ENCODE measurements around the gene CACNA1S. TPM values are rescaled to one million over a fixed set of nuclear protein-coding genes. Genes with fewer than 3 reads are reported as not detected.

The CACNA1S gene
- total and polyA plus RNA-seq, 2 of the 8 experiments (the other 6 are each of a cell fraction or from before 2014, with no cell fraction given): 0.06 TPM; not detected in 1

DNA sequence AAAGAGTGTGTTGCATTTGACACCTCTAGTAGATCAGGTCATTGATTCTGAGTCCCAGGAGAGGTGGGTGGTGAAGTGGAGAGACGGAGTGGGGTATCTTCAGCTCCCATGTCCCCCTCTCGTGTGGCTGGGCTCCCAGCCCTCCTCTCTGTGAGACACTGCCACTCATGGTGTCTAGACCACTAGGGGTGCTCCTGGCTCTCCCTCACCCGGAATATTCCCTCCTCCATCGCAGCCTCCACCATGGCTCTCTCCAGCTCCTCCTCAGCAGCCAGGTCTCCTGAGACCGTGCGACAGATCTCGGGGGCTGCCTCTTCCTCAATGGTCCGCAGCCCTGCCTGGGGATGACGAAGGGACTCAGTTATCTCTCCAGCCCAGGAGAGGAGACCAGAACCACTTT is 68.1 kb downstream of the CACNA1S start:
- H4K5ac ChIP-seq (ENCODE audit: insufficient read length, low read depth, low read length): no peak overlapping the region
- CTCF ChIA-PET (ENCODE audit: partially characterized antibody): interaction anchor here (1.1 to 23.3 kb wide), 9 partner anchors 8 to 75 kb away, joined by 3 to 640 read pairs (median 7); partner anchors contain the start of gene KIF21B
- H3K56ac ChIP-seq (replicated peaks; ENCODE audit: insufficient read length, low read depth, low read length): no peak overlapping the region
- no peaks in the 10 kb centered on the region for H3K79me1 ChIP-seq (ENCODE audit: low read depth, low read length)
- H2BK20ac ChIP-seq (ENCODE audit: low read length): no peak overlapping the region
- no peak overlapping the region for H3K14ac ChIP-seq (ENCODE audit: insufficient read length)
- FAIRE-seq (no peak), DNase-seq (ENCODE audit: low read depth in 1 of 2, low spot score in 2 of 2) (no peak)
- no peak overlapping the region for H3K4ac ChIP-seq (replicated peaks; ENCODE audit: insufficient read length, low read depth, low read length)
- no peak overlapping the region for H3K4me3 ChIP-seq (ENCODE audit: extremely low read depth in 1 of 4, insufficient read depth in 2 of 4, low read depth in 3 of 4, low read length in 4 of 4)
- no peak overlapping the region for H3K9ac ChIP-seq (replicated peaks in 1 of 4; ENCODE audit: extremely low read depth in 1 of 4, low read depth in 3 of 4, low read length in 3 of 4)
- no peaks in the 10 kb centered on the region for H3K4me1 ChIP-seq (replicated peaks in 1 of 4; ENCODE audit: control insufficient read depth in 3 of 4, insufficient read depth in 4 of 4, low read length in 3 of 4)
- H3K79me2 ChIP-seq (ENCODE audit: control insufficient read depth in 1 of 2, insufficient read depth in 2 of 2, low read length in 2 of 2): no peaks in the 10 kb centered on the region
- H4K91ac ChIP-seq (replicated peaks; ENCODE audit: insufficient read length, low read length): no peak overlapping the region
- H2BK12ac ChIP-seq (ENCODE audit: low read depth, low read length): no peak overlapping the region
- no peak overlapping the region for H4K8ac ChIP-seq (ENCODE audit: extremely low read depth, insufficient read depth, low read length)
- H2AK5ac ChIP-seq (ENCODE audit: low read depth, low read length): no peak overlapping the region
- no peak overlapping the region for H2BK15ac ChIP-seq (ENCODE audit: low read length)
- no peaks in the 10 kb centered on the region for H3K27me3 ChIP-seq (replicated peaks in 1 of 4; ENCODE audit: control insufficient read depth in 3 of 4, extremely low read depth in 1 of 4, insufficient read depth in 3 of 4, low read length in 3 of 4)
- no peak overlapping the region for H3K27ac ChIP-seq (ENCODE audit: low read depth, low read length)
- H3K23me2 ChIP-seq (ENCODE audit: low read depth, low read length): no peaks in the 10 kb centered on the region
- no peak overlapping the region for H2AFZ ChIP-seq (ENCODE audit: low read length)
- no peak overlapping the region for H2BK5ac ChIP-seq (ENCODE audit: low read depth, low read length)
- TF ChIP-seq YY1 (IDR thresholded peaks at IDR 0.05; ENCODE audit: low read depth, low read length) (no peak), CTBP2 (IDR thresholded peaks at IDR 0.05; ENCODE audit: borderline replicate concordance, insufficient read depth, insufficient read length, low read length) (no peak), RNF2 (IDR thresholded peaks at IDR 0.05; ENCODE audit: borderline replicate concordance, low read depth, low read length, missing control alignments, poor library complexity, severe bottlenecking) (no peak), SIX5 (IDR thresholded peaks at IDR 0.05; ENCODE audit: low read depth, low read length) (no peak), USF2 (IDR thresholded peaks at IDR 0.05; ENCODE audit: low read length) (no peak), CHD2 (IDR thresholded peaks at IDR 0.05; ENCODE audit: low read length) (no peak), JUN (IDR thresholded peaks at IDR 0.05; ENCODE audit: low read depth, low read length) (no peak), GTF2F1 (IDR thresholded peaks at IDR 0.05; ENCODE audit: borderline replicate concordance, low read depth, low read length) (no peak), BRCA1 (IDR thresholded peaks at IDR 0.05; ENCODE audit: low read depth, low read length) (no peak), HDAC2 (IDR thresholded peaks at IDR 0.05; ENCODE audit: borderline replicate concordance in 1 of 2, low read depth in 2 of 2, low read length in 2 of 2) (no peak)
- no peaks in the 10 kb centered on the region for H4K20me1 ChIP-seq (replicated peaks in 1 of 2; ENCODE audit: control insufficient read depth in 1 of 2, insufficient read depth in 2 of 2, low read length in 2 of 2)
- no peaks in the 10 kb centered on the region for H3K36me3 ChIP-seq (ENCODE audit: control insufficient read depth in 2 of 4, insufficient read depth in 4 of 4, low read length in 3 of 4)
- POLR2A ChIA-PET (ENCODE audit: partially characterized antibody): no interaction called here
- H3K23ac ChIP-seq (ENCODE audit: insufficient read length): no peak overlapping the region
- H3K18ac ChIP-seq (ENCODE audit: extremely low read depth, low read length): no peak overlapping the region
- H3K9me3 ChIP-seq (ENCODE audit: insufficient read depth in 2 of 2, low read depth in 1 of 2, low read length in 1 of 2): no peaks in the 10 kb centered on the region
- no peak overlapping the region for H2BK120ac ChIP-seq (replicated peaks; ENCODE audit: low read depth, low read length)
- H3K4me2 ChIP-seq (ENCODE audit: insufficient read depth in 1 of 2, low read depth in 2 of 2, low read length in 2 of 2): no peak overlapping the region
- 86% methylated on average over 9 of the region's 9 CpGs; no CpG with 5 or more reads in 1 of the 2 experiments for WGBS, 2 experiments (ENCODE audit: extremely low coverage in 1 of 2, insufficient coverage in 1 of 2, insufficient read length in 1 of 2, insufficient replicate concordance in 2 of 2, low coverage in 1 of 2, low lambda C conversion rate in 2 of 2, missing lambda C conversion rate in 1 of 2)

All from H1 (cell line).